Measurements from ENCODE around the gene XRN2.

Gene XRN2

DNA sequence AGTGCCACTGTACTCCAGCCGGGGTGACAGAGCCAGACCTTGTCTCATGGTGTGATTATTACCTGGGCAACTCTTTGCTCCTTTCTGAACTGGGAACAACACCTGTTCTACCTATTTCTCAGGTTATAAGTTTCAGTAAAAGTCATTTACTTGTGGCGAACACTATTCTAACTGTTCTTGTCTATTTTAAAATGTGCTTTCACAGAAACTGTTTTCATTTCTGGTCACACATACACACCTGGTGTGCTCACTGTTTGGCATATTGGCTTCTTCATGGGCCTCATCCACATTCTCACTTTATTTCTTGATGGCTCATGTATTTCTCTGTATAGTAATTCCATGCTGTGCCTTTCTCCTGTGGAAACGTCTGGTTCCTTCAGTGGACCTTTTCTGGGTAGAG lies 30.5 kb upstream of the XRN2 start:
- TF ChIP-seq, protein P1, sequence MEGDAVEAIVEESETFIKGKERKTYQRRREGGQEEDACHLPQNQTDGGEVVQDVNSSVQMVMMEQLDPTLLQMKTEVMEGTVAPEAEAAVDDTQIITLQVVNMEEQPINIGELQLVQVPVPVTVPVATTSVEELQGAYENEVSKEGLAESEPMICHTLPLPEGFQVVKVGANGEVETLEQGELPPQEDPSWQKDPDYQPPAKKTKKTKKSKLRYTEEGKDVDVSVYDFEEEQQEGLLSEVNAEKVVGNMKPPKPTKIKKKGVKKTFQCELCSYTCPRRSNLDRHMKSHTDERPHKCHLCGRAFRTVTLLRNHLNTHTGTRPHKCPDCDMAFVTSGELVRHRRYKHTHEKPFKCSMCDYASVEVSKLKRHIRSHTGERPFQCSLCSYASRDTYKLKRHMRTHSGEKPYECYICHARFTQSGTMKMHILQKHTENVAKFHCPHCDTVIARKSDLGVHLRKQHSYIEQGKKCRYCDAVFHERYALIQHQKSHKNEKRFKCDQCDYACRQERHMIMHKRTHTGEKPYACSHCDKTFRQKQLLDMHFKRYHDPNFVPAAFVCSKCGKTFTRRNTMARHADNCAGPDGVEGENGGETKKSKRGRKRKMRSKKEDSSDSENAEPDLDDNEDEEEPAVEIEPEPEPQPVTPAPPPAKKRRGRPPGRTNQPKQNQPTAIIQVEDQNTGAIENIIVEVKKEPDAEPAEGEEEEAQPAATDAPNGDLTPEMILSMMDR (IDR thresholded peaks at IDR 0.05; ENCODE audit: low read depth, low read length): no peak
- H3K9me3 ChIP-seq (ENCODE audit: severe bottlenecking): no peaks in the 10 kb centered on the region
- no peak overlapping the region for H3K27ac ChIP-seq
- H3K4me3 ChIP-seq (ENCODE audit: low read depth, low read length): no peak overlapping the region
- peaks cover 26% of the 10 kb centered on the region for H3K27me3 ChIP-seq (ENCODE audit: insufficient read depth, low read depth, severe bottlenecking)
- no peaks in the 10 kb centered on the region for H3K36me3 ChIP-seq
- no peak for DNase-seq

GRCh38 chr20:21273755-21274386 lies 29.3 kb upstream of the XRN2 start:
- no peak for DNase-seq
- Histone ChIP-seq H3K36me3 (no peaks in the 10 kb centered on the region), H3K27me3 (ENCODE audit: insufficient read depth, low read depth, severe bottlenecking) (peaks cover 23% of the 10 kb centered on the region), H3K27ac (no peak overlapping the region), H3K4me3 (ENCODE audit: low read depth, low read length) (no peak overlapping the region), H3K9me3 (ENCODE audit: severe bottlenecking) (no peaks in the 10 kb centered on the region)
- TF ChIP-seq, protein P1 (IDR thresholded peaks at IDR 0.05; ENCODE audit: low read depth, low read length): no peak

DNA sequence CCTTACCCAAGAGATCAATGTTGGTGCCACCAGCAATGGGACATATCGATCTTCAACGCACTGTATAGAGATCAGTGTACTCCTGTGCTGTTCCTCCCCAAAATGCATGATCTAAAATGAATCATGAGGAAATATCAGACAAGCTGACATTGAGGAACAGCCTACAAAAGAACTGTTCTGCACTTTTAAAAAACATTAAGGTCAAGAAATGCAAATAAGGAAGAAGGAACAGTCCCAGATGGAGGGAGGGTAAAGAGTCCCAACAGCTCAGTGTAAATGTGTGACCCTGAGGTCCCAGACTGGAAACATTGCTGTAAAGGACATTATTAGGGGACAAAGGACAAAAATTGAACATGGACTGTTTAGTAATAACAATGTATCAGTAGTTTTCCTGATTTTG lies 24.3 kb upstream of the XRN2 start:
- TF ChIP-seq, protein P1 (IDR thresholded peaks at IDR 0.05; ENCODE audit: low read depth, low read length): no peak

GRCh38 chr20:21279706-21280521 lies 23.2 kb upstream of the XRN2 start:
- DNase-seq: no peak
- TF ChIP-seq, protein P1 (IDR thresholded peaks at IDR 0.05; ENCODE audit: low read depth, low read length): no peak
- H3K4me3 ChIP-seq (ENCODE audit: low read depth, low read length): no peak overlapping the region

More for the DNA sequence above, 24.3 kb upstream of the XRN2 start:
- DNase-seq: no peak
- no peaks in the 10 kb centered on the region for H3K9me3 ChIP-seq (ENCODE audit: severe bottlenecking)
- no peak overlapping the region for H3K27ac ChIP-seq
- H3K4me3 ChIP-seq (ENCODE audit: low read depth, low read length): no peak overlapping the region
- H3K27me3 ChIP-seq (ENCODE audit: insufficient read depth, low read depth, severe bottlenecking): peaks cover 6% of the 10 kb centered on the region
- no peaks in the 10 kb centered on the region for H3K36me3 ChIP-seq

DNA sequence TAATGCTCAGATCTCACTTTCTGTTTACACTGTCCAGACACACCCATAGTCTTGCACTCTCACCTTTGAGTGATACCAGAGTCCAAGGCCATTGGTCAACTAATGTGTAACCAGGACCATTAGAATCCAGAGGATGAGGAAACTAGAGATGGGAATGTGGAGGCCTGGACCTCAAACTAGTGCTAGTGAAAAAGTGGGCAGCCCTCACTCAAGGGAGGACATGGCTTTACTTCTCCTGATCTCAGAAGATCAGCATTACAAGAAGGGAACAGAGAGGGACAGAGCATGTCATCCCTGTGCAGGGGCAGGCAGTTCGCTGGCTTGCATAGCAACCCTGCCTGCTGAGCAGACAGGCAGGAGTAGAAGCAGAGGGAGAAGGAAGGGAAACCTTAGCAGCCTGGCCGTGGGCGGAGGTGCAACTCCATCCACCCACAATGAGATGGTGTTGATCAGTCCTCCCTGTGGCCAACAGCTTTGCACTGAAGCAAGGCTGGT lies 22.6 kb upstream of the XRN2 start:
- Histone ChIP-seq H3K9me3 (ENCODE audit: severe bottlenecking) (no peaks in the 10 kb centered on the region), H3K4me3 (ENCODE audit: low read depth, low read length) (no peak overlapping the region), H3K27ac (no peak overlapping the region), H3K27me3 (ENCODE audit: insufficient read depth, low read depth, severe bottlenecking) (peaks cover 6% of the 10 kb centered on the region), H3K36me3 (no peaks in the 10 kb centered on the region)
- no peak for DNase-seq
- TF ChIP-seq, protein P1 (IDR thresholded peaks at IDR 0.05; ENCODE audit: low read depth, low read length): no peak

More at GRCh38 chr20:21279706-21280521, 23.2 kb upstream of the XRN2 start:
- no peak overlapping the region for H3K27ac ChIP-seq
- peaks cover 6% of the 10 kb centered on the region for H3K27me3 ChIP-seq (ENCODE audit: insufficient read depth, low read depth, severe bottlenecking)
- no peaks in the 10 kb centered on the region for H3K9me3 ChIP-seq (ENCODE audit: severe bottlenecking)
- H3K36me3 ChIP-seq: no peaks in the 10 kb centered on the region
